Left ventricle myocardium inferior (tissue), 1 donor: ENCODE measurements around the gene PNMA6E. TPM values are rescaled to one million over a fixed set of nuclear protein-coding genes. Genes with fewer than 3 reads are reported as not detected.

Experiments
- DNase-seq: peaks from one replicate; pipeline ENCODE4 v3.0.0-alpha.2; 2020
- H3K27ac ChIP-seq: fragments of 200-600 bp; replicated peaks from 2 replicates; pipeline ENCODE4 v1.8.0; 2021
- H3K27me3 ChIP-seq: fragments of 200-600 bp; 2 replicates; pipeline ENCODE4 v1.8.0; 2021; ENCODE audit warnings: low read depth
- H3K36me3 ChIP-seq: fragments of 200-600 bp; 2 replicates; pipeline ENCODE4 v1.8.0; 2021
- H3K4me1 ChIP-seq: fragments of 200-600 bp; 2 replicates; pipeline ENCODE4 v1.8.0; 2021
- H3K4me3 ChIP-seq: fragments of 200-600 bp; 2 replicates; pipeline ENCODE4 v1.8.0; 2021; ENCODE audit warnings: mild to moderate bottlenecking, moderate library complexity
- H3K9me3 ChIP-seq: fragments of 200-600 bp; replicated peaks from 2 replicates; pipeline ENCODE4 v1.8.0; 2021
- intact Hi-C: fragments of 100-400 bp; cut with micrococcal nuclease; formaldehyde crosslinking; loops from one replicate; pipeline ENCODE4 v1.11.0; 2022
- total RNA-seq: library from RNA; stranded (reverse); fragmentation: NEBNext Ultra II Directional; extraction: Animal tissue kit (Norgen Biotek cat#: 25700); gene quantifications from one replicate; pipeline ENCODE4 v1.2.1, GENCODE V29; 2021
- TF ChIP-seq, protein P1 (sequence below): fragments of 200-600 bp; IDR thresholded peaks from 2 replicates; pipeline ENCODE4 v1.8.0; 2021; ENCODE audit warnings: antibody characterized with exemption, mild to moderate bottlenecking, borderline replicate concordance
- donor health status: DM: no; HTN: yes; CAD: no; lungs with severe emphysema.

PNMA6E gene
- total RNA-seq, 1 donor from 2014 or later, result not detected

DNA sequence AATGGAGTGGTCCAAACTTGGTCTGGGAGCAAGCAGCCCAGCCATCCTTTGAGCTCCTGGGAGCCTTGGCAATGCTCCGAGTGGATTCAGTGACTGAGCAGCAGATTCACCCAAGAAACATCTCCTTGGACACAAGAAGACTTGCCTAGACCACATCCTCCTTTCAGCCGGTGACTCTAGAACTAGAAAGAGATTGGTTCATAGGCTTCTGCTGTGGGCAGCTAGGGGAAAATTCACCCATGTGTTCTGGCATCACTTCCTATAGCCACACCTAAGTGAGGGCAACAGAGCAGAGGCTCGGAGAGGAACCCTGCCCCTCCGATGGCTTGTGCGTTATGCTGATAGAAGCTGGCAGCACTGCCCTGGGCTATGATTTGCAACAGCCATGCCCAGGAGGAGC, 51.2 kb downstream of the PNMA6E start:
- H3K36me3 ChIP-seq, result peaks cover 18% of the 10 kb centered on the region

DNA sequence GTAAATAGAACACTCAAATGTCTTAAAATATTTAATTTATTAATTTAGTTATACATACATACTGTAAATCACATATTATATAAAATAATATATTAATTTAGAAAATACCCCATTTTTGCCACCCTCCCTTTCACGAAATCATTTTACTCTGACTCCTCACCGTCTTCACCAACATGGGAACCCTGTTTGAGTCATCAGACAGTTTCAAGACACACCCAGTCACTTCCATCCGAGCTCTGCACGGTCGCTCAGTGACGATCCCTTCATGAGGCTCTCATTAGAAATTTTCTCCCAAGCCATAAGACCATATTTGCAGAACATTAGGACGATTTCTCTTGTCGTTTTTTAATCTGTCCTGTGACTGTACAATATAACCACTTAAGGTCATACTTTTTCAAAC, 52.7 kb downstream of the PNMA6E start:
- no peak for DNase-seq
- H3K4me1 ChIP-seq, result no peaks in the 10 kb centered on the region
- H3K27me3 ChIP-seq, result no peaks in the 10 kb centered on the region
- H3K4me3 ChIP-seq, result no peak overlapping the region
- TF ChIP-seq, protein P1, sequence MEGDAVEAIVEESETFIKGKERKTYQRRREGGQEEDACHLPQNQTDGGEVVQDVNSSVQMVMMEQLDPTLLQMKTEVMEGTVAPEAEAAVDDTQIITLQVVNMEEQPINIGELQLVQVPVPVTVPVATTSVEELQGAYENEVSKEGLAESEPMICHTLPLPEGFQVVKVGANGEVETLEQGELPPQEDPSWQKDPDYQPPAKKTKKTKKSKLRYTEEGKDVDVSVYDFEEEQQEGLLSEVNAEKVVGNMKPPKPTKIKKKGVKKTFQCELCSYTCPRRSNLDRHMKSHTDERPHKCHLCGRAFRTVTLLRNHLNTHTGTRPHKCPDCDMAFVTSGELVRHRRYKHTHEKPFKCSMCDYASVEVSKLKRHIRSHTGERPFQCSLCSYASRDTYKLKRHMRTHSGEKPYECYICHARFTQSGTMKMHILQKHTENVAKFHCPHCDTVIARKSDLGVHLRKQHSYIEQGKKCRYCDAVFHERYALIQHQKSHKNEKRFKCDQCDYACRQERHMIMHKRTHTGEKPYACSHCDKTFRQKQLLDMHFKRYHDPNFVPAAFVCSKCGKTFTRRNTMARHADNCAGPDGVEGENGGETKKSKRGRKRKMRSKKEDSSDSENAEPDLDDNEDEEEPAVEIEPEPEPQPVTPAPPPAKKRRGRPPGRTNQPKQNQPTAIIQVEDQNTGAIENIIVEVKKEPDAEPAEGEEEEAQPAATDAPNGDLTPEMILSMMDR, result no peak
- peaks cover 20% of the 10 kb centered on the region for H3K36me3 ChIP-seq
- H3K27ac ChIP-seq, result no peak overlapping the region
- no peaks in the 10 kb centered on the region for H3K9me3 ChIP-seq
- intact Hi-C loops, result no loop called here

More for the DNA sequence above, 51.2 kb downstream of the PNMA6E start:
- TF ChIP-seq, protein P1, result no peak
- DNase-seq, result no peak
- Histone ChIP-seq H3K9me3 (no peaks in the 10 kb centered on the region), H3K4me3 (no peak overlapping the region), H3K27me3 (no peaks in the 10 kb centered on the region), H3K4me1 (no peaks in the 10 kb centered on the region), H3K27ac (no peak overlapping the region)
- intact Hi-C loops, result no loop called here

DNA sequence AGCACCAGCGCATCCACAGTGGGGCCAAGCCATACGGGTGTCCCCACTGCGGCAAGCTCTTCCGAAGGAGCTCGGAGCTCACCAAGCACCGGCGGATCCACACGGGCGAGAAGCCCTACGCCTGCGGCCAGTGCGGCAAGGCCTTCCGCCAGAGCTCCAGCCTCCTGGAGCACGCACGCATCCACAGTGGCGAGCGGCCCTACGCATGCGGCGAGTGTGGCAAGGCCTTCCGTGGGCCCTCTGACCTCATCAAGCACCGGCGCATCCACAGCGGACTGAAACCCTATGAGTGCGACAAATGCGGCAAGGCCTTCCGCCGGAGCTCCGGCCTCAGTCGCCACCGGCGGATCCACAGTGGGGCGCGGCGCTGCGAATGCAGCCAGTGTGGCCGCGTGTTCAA, 53.6 kb downstream of the PNMA6E start:
- Histone ChIP-seq H3K36me3 (peaks cover 20% of the 10 kb centered on the region), H3K4me3 (no peak overlapping the region), H3K27ac (no peak overlapping the region), H3K9me3 (no peaks in the 10 kb centered on the region), H3K27me3 (no peaks in the 10 kb centered on the region), H3K4me1 (no peaks in the 10 kb centered on the region)
- TF ChIP-seq, protein P1, result no peak
- intact Hi-C loops, result no loop called here
- DNase-seq, result no peak

Other genes with a start within 250 kb of the PNMA6E start
- gene MAGEA1, start 222.1 kb downstream of the PNMA6E start, total RNA-seq, result not detected
- gene PNMA6F, start 79.6 kb downstream of the PNMA6E start, total RNA-seq, result not detected
- gene ZNF275, start 67.2 kb downstream of the PNMA6E start, total RNA-seq, result 6.4 TPM
- gene ZFP92, start 10.1 kb upstream of the PNMA6E start, total RNA-seq, result 0.49 TPM
- not detected for gene TREX2, start 44.7 kb upstream of the PNMA6E start, total RNA-seq
- gene HAUS7, start 69.2 kb upstream of the PNMA6E start, total RNA-seq, result 17.0 TPM
- gene BGN, start 93.6 kb upstream of the PNMA6E start, total RNA-seq, result 84.3 TPM
- gene ATP2B3, start 116.3 kb upstream of the PNMA6E start, total RNA-seq, result not detected
- gene CCNQ, start 197.8 kb upstream of the PNMA6E start, total RNA-seq, result 39.3 TPM
- not detected for gene DUSP9, start 245.9 kb upstream of the PNMA6E start, total RNA-seq